ENCODE results near the gene LPAR1.

Gene LPAR1

DNA sequence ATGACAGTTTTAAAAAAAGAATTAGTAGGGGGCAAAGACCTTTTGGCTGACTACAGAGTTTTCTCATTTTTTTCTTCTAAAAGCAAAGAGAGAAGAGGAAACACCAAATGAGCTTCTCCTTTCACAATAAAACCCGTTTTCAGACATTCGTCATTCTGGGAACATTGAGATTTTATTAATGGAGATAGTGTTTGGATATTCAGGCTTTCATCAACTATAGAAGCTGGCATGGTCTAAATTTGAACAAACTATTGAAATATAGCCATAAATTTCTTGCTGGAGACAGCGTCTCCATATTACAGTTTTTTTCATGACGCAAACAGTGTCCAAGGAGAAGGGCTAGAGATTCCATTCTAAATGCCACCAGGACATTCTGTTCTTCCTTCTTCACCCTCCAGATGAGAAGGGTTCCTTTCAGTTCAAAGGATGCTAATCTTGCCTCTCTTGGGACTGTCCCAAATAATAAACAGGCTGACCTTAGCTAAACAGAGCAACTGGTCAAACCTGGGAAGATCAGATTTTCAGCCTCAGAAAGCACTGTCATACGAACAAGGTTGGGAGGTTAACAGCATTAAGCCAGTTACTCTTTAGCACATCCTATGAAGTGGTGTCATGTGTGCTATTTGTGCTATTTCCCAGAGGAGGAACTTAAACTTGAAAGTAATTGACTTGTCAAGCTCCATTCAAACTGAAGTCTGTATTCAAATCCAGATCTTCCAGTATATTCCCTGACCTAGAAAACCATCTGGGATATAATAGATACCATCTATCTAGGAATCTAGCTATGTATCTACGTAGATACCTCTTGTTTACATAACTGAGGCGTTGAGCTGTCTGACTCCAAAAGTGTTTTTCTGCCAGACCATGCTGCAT lies 125.6 kb downstream of the LPAR1 start:
- DNase-seq, result no peak

DNA sequence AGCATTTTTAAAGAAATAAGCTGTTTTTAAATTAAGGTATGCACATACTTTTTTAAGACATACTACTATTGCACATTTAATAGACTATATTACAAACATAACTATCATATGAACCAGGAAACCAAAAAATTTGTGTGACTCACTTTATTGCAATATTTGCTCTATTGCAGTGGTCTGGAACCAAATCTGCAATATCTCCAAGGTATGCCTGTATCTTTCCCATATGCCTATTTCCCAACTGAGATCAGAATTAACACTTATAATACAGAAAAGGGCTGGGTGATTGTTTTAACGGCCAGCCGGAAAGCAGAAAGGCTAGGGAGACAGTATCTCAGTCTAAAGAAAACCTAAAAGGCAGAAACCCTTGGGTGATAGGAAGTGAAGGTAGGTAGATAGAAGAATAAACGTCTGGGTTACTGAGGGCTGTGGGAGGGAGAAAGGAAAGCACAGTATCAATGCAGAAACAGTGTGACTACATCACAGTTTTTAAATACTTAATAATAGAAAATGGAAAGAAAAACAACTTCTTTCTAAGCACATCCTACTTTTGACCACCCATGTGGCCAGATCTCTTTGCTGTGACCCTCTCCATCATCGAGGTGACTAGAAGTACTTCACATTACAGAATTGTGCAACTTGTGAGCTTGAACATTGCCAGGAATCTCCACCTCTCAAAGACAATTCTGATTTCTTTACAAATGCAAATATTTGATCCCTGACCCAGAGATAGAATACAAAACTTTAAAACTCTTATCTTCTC lies 126.4 kb downstream of the LPAR1 start:
- no peak for DNase-seq

DNA sequence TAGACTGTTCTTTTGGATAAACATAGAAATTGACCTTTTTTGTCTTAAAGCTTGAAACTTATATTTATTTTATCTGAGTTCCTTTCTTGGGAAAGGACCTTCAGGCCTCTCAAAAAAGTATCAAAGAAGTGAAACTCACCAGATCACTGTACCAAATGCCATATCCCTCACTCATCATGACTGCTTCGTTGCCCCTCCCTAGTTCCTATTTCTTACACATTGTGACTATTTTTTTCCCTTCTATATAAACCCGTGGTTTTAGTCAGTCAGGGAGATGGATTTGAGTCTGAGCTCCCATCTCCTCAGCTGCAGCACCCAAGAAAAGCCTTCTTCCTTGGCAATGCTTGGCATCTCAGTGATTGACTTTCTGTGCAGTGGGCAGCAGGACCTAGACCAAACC lies 129.4 kb downstream of the LPAR1 start:
- no peak for DNase-seq

DNA sequence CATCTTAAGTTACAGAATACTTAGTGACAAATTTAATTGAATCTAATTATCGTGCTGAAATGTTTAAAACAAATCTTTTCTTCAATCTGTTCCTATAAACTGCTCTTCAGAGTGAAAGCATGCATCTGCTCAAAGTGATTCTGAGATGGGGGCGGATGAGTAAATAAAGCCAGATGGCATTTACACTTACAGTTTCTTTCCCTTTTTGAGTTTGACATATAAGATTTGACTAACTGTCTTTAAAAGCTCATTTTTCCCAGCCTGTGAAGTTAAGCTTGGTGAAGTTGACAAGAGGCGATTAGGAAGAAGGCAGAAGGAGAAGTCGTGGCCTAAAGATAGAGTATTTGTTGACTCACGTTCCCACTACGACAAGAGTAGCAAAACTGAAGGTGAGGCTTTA lies 137.4 kb downstream of the LPAR1 start:
- no peak for DNase-seq

DNA sequence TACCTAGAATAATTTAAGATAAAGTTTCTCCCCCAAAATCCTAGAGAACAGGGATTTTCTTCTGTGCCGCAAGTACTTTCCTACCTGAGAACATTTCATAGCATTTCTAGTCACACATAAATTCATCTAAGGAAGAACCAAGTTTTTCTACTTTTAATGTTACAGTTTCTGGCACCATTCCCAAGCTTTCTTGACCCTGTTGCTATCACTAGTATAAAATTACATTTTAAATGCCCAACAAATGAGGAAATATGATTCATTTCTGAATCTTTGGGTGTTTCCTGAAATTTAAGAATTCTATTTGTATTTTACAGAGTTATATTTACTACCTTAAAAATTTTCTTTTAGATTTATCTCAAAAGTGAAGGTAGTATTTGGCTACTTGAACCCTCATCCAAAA lies 137.8 kb downstream of the LPAR1 start:
- no peak for DNase-seq

DNA sequence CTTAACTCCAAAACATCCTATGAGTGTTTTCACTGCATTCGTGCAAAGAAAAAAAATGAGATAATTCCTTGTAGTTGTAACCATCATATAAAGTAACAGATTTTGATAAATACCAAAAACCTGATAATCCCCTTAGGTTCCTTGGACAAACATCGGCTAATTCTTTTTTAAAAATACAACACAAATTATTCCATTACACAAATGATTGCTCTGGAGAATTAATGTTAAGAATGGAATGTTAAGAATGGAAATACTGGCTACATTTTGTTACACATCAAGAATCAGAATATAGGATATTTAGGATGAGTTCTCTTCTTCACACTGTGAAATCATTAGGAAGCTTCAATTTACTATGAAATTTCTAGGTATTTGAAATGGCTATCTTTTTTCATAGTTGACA lies 139.4 kb downstream of the LPAR1 start:
- no peak for DNase-seq

DNA sequence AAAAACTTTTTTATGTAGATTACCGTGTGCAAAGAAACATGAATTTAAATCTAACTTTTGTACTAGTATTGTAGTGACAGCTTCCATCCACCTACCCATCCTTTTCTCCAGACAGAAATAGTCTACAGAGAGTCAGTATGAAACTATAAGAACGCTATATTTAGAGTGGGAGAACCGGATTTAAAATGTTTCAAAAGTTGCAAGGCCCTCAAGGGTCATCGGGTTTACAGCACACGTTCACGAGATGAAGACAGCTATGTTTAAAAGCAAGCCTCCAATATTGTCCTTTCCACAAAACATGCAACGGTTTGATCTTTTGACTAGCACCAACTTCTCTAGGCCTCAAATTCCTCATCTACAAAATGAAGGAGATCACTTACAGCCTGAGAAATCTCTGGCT lies 139.9 kb downstream of the LPAR1 start:
- no peak for DNase-seq

DNA sequence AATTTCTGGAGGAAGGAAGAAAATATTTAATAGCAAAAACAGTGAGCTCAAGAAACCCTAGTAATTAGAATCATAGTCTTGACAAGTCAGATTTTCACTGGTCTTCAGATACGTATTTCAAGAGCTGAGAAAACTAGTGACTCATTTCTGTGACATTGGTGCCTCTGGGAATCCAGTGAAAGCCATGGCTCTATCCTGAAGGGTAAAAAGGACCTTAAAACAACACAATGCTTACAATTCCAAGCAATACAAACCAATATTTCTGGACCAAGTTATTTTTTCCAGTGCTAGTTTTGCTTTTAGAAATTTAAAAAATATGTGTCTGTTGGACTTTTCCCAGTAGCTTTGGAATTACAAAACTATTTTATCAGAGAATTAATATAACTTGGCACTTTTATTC lies 140.3 kb downstream of the LPAR1 start:
- DNase-seq, result no peak

DNA sequence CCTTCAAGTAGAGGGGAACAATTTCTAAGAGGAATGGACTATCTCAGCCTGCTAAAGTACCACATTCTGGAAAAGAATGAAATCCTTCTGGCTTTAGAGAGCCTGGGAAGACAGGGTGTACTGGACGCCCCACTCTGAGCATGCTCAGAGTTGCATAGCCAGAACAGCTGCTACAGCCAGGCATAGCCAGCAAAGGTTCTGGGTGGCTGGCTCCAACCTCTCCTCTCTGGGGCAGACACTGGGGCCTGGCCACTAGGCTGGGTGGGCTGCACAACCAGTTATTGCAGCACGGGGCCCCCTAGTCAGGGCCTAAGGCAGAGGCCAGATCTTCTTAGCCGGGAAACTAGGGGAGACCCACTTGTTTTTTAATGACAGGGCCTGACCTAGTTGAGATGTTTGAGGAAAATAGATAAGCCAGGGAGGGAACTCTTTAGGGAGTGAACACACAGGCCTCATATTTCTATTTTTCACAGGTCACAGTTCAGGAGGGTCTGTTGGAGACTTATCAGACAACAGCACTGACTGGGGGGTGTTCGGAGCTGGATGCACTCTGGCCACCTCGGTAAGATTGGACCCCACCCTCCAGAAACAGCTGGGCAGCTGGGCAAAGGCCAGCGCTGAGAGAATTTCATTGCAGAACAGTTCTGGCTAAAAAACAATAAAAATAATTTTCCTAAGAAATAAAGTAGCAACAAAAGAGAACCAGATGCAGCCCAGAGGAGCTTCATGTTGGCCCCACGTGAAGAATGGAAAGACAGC lies 142.9 kb downstream of the LPAR1 start:
- DNase-seq, result peak; percentile 75

DNA sequence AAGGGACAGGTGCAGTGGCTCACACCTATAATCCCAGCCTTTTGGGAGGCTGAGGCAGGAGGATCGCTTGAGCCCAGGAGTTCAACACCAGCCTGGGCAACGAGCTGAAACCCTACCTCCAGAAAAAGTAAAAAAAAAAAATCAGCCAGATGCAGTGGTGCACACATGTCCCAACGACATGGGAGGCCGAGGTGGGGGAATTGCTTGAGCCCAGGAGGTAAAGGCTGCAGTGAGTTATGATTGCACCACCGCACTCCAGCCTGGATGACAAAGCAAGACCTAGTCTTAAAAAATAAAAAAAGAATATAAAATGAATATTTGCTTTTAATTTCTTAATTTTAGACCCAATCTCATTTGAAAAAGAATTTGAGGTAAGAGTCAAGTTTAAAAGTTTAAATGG lies 143.5 kb downstream of the LPAR1 start:
- DNase-seq, result no peak

DNA sequence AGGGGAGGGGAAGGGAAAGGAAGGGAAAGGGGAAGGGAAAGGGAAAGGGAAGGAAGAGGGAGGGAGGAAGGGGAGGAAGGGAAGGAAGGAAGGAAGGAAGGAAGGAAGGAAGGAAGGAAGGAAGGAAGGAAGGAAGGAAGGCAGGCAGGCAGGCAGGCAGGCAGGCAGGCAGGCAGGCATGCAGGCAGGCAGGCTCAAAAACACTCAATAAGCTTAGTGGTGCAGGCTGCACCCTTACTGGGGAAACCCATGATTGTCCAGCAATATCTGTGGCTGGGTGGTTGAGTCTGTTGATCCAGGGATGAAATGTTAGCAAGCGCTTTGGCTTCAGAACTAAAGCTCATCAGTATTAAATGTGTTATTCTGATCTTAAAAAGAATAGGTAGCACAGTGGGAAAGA lies 145.6 kb downstream of the LPAR1 start:
- DNase-seq, result no peak

DNA sequence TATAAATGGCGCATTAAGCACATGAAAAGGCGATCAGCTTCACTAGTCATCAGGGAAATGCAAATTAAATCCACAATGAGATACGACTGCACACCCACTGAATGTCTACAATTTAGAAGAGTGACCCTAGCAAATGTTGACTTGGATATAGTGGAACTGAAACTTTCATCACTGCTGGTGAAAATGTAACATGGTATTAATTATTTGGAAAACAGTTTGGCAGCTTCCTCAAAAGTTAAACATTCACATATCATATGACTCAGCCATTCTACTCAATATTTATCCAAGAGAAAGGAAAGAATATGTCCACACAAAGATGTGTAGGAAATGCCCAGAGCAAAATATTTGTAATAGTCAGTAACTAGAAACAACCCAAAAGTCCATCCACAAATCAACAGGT lies 146.5 kb downstream of the LPAR1 start:
- no peak for DNase-seq

DNA sequence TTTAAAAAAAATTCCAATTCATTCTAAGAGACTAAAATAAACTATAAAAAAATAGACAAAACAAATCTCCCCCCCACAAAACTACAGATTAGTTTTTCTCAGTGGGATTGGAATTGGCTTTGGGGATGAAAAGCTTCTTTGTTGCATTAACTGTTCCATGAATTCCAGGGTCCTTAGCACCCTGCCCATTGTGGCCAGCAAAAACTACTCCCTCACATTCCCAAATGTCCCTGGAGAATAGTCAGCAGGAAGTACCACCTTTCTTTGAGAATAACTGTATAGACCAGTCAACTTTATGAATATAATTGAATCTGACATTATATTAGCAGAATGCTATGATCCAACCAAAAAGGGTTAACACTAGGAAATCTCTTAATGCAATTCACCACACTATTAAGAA lies 147.9 kb downstream of the LPAR1 start:
- no peak for DNase-seq

DNA sequence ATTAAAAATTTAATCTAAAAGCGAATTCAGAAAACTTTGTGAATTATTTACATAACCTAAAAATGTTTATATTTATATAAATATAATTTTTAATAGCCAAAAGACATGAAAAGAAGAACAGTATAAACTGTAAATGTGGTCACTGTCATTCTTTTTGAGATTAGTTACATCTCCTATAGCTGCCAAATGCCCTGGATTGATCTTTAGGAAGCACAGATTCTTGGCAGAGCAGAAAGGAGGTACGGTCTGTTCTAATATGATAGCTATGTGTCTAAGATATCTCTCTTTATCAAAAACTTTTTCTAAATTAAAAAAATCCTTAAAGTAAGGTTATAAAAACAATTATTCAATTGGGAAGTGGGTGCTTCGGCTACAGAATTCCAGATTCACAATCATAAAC lies 151.0 kb downstream of the LPAR1 start:
- no peak for DNase-seq

DNA sequence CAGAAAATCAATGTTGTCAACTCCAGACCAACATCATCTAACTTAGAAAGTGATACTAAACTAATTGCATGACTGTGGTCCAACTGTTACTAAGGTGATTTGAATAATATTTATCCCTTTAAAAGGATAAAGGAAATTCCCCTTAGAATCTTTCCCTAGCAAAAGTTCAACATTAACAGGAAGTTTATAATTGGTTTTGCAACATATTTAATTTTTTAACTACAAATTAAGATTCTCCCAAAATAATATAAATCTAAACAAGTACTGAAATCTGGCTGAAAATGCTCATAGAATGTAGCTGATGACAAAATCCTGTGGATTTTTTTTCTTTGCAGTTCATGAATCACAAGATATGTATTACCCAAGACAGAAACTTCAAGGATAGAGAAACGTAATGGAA lies 151.4 kb downstream of the LPAR1 start:
- no peak for DNase-seq

DNA sequence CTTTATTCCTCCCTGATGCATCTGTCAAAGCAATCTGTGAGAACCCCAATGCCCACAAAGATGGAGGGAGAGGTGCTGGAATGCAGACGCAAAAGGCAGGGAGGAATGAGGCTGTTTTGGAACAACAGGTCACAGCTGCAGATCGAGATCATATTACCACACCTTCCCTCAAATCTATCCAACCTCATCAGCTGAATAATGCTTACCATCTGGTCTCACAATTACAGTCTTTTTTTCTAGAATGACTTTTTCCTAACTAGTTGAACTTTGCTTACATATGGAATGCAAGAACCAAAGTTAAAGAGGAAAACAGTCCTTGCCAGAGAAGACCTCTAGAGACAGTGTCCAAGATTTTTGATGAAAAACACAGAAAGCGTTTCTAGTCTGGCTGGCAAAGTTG lies 158.1 kb downstream of the LPAR1 start:
- DNase-seq, result peak; percentile 77

DNA sequence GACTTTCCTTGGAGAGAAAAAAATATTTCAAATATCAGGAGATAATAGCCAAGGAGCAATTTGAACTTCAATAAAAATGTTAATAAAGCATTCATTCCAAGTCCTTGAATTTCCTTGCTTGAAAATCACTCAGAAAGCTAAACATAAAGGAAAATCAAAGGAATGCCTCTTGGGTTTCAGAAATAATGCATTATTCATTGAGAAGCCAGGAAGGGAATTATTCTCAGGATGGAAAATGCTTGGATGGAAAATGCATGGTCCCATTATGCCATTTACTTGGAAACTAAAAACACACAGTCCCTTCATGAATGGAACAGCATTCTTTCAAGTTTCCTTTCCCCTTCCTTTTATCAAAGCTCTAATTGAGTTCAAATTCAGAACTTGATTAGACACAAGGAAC lies 160.9 kb downstream of the LPAR1 start:
- no peak for DNase-seq

DNA sequence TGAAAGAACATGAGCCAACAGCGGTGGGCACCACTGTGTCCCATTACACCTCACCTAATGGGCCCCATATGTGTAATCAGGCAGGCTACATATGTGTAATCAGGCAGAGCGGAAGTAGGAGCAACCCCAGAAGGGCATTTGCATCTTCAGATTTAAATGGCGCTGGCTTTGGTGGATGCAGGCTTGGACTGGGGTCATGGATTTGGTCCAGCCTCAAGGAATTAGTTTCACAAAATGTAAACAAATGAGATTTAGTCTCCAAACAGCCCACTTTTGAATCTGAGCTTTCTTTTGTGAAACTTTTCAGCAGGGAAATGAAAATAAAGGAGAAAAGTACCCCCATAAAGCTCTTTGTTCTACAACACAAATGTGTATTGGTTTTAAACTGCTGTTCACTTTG lies 161.3 kb downstream of the LPAR1 start:
- peak; percentile 23 for DNase-seq

DNA sequence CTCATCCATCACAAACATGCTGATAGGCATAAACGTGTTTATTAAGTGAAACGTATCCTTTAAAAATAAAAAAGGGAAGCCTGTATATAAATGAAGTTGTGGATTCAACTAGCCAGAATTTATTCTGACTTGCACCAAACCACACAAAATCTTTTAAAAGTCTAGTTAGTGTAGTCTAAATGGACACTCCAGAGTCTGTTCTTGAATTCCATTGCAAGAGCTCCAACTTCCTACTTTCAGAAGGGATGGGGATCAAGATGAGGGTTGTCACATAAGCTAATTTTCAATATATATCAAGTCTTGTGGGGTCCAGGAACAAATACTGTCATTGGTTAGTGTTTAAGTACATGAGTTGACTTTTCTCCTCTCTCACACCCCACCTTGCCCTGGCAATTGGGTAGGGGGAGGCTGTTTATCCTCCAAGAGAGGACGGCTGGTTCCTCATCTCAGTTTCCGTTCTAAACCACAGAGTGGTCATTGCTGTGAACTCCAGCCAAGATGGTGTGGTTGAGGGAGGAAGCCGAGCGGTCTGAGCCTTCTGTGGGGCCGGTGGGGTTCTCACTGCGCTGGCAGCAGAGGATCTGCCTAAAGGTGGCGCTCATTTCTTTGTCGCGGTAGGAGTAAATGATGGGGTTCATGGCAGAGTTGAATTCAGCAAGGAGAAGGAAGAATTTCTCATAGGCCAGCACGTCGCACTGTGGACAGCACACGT lies 163.2 kb downstream of the LPAR1 start:
- peak; percentile 57 for DNase-seq

DNA sequence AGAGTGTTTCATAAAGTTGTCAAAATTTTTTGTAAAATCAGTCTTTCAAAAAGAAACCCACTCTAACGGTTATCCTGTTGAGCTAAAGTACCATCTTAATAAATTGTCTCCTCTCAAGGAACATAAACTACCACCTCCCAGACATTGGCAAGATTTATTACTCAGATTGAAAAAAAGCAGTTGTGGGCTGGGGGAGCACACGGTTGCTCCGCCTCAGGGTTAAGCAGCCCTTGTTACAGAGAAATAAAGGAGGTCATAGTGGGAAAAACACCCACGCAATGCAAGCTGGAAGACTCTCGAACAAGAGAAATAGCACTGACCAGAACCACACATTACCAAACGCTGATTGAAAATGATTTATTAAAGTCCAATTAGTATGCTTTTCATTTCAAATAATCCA lies 165.3 kb downstream of the LPAR1 start:
- DNase-seq, result no peak

DNA sequence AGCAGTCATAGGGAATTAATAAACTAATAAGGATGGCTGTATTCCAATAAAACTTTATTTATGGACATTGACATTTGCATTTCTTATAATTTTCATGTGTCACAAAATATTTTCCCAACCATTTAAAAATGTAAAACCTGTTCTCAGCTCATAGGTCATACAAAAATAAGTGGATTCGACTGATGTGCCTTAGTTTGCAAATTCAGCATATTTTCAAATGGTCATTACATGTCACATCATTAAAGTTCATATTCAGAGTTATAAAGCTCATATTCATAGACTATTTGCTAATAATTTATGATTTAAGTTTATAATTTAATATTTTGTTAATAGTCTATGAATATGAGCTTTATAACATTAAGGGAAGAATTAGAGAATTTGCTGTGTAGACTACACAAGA lies 166.5 kb downstream of the LPAR1 start:
- DNase-seq, result no peak

DNA sequence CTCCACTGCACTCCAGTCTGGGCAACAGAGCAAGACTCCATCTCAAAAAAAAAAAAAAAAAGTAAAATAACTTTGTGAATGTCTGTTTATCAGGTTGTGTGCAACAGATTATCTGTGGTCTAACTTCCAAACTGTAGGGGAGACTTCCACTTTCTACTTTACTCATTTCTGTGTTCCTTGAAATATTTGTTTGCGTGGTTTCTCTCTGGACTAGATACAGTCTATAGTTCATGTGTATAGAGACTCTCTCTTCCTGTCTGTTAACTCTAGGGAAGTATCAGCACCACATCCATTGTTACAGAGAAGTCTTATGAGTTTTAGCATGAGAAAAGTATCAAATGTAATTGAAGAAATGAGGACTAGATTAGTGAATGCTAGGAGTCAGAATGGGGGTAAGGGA lies 168.3 kb downstream of the LPAR1 start:
- no peak for DNase-seq

DNA sequence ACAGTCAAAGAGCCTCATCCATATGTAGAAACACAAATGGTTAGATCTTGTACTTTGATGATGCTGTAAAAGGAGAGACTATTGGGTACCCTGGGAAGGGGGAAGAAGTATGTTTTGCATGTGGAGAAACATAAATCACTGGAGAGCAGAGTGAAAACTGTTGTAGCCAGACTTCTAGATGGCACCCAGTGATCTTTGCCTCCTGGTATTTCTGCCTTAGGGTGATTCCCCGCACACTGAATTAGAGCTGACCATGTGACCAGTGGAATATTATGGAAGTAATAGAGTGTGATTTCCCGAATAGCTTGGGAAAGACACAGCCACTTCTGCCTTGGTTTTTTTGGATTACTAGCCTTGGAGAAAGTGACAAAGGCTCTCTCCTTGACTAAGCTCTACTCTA lies 174.3 kb downstream of the LPAR1 start:
- no peak for DNase-seq
